CD4-positive, alpha-beta T cell treated with Interleukin-4 for 1 hour (primary cell): Measurements from ENCODE around the gene ALDH1B1.
"Not testable (repeated sequence)": the region's sequence is repeated elsewhere in the genome, so short reads cannot be mapped to it uniquely, and the experiment has no call there.

Experiments
- DNase-seq, 2 donors: peaks; one replicate each; pipeline ENCODE4 v3.0.0-alpha.2; 2020 to 2022

The ALDH1B1 gene

GRCh38 chr9:38387751-38388150, 4.8 kb upstream of the ALDH1B1 start:
- DNase-seq: no peak

GRCh38 chr9:38388283-38389223, 3.9 kb upstream of the ALDH1B1 start:
- no peak for DNase-seq

GRCh38 chr9:38389313-38389712, 3.2 kb upstream of the ALDH1B1 start:
- no peak for DNase-seq

DNA sequence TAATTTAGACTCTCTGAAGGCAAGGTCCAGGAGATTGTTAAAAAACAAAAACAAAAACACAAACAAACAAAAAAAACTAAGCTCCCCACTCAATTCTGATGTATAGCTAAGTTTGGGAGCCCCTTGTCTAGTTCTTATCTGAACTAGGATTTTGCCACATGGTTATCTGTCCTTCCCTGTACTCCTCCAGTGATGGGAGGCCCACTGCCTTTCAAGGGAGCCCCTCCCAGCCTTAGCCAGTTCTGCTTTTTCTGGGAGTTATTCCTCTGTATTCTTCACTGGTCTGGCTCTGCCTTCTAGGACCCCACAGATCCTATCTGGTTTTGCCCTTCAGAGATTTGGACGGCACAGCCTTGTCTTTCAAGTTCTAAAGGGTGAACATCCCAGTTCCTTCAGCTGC, 2.1 kb upstream of the ALDH1B1 start:
- no peak for DNase-seq

DNA sequence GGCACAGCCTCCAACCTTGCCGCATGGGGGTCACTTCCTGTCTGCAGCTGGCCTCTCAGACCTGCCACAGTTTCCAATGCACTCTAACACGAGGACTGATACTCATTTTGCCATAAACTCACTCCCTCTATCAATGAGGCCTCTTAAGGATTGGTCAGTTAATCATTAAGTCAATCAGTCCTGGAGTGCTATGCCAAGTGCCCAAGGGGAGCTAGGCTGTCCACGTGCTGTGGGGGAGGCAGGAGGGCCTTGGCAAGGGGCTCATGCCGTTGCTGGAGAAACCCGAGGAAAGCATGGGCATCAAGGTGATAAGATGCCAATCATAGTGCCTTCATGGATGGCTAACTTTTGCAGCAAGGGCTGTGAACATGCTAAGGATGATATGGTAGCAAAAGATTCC, 1.7 kb upstream of the ALDH1B1 start:
- no peak for DNase-seq

DNA sequence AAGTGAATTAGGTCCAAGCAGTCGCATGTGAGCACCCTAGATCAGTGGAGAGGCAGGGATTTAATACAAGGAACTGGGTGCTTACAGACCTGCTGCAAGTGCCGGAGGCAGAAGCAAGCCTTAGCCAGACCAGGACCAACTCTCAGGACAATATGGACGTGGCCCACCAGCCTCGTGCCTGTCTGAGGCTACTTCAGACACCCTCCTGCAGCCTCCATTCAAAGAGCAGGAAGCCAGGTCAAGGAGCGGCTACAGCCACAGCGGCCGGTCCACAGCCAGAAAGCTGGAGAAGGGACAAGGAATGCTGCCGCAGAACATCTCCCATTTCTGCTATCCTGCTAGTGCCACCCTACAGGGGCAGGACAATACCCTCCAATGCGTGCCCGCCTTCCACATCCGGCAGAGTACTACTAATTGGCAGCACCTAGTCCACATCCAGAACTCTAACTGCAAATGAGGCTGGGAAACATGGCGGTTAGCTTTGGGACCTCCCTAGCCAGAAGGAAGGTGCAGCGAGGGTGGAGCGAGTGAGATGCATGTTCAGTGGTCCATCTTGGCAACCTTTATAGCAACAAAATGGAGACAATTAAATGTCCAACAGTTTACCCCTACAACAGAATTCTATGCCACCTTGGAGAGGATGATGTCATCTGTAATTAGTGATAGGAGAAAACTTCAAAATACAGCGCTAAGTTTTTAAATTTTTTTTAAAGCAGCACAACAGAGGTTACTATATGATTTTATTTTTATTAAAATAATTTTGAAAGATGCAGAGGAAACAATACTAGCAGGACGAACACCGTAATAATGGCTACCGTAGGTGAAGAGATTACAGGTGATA, 1.0 kb upstream of the ALDH1B1 start:
- DNase-seq: no peak

- DNase-seq: no peak
These were observed 760 bp downstream of the ALDH1B1 start for GRCh38 chr9:38393128-38393796.

- no peak for DNase-seq
These were observed 1.9 kb downstream of the ALDH1B1 start for GRCh38 chr9:38394416-38394815.

GRCh38 chr9:38395653-38396370, 3.3 kb downstream of the ALDH1B1 start:
- DNase-seq: no peak

- DNase-seq: no peak
These were observed 3.8 kb downstream of the ALDH1B1 start for GRCh38 chr9:38396371-38396671.

DNA sequence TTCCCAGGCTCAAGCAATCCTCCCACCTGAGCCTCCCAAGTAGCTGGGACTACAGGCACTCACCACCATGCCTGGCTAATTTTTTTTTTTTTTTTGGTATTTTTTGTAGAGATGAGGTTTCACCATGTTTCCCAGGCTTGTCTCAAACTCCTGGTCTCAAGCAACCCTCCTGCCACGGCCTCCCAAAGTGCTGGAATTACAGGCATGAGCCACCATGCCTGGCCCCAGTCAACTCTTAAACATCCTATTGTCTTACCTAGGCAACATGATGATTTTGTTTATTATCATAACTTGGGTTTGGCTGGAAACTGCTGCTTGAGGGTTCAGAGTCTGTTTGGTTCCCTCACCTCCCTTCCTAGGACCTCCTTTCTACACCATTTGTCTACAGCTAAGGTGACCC, 6.7 kb downstream of the ALDH1B1 start:
- not testable (repeated sequence) for DNase-seq

GRCh38 chr9:38401994-38402393, 9.5 kb downstream of the ALDH1B1 start:
- DNase-seq: no peak

DNA sequence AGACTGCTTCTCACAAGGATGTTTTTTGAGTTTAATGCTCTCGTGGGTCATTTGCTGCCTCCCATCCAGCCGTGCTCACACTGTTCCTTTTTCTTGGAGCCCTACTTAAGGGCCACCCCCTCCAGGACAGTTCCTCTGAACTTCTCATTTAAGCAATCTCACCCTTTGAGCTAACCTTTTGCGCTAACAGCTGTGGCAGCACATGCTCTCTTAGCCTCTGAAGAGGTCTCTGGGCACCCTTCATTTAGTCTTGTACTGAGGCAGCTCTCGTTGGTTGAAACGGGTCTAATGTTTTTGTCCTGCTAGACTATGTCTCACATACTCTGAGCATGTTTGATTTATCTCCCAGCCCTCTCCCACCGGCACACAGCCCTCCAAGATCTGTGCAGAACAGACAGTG, 11.8 kb downstream of the ALDH1B1 start:
- DNase-seq: no peak

DNA sequence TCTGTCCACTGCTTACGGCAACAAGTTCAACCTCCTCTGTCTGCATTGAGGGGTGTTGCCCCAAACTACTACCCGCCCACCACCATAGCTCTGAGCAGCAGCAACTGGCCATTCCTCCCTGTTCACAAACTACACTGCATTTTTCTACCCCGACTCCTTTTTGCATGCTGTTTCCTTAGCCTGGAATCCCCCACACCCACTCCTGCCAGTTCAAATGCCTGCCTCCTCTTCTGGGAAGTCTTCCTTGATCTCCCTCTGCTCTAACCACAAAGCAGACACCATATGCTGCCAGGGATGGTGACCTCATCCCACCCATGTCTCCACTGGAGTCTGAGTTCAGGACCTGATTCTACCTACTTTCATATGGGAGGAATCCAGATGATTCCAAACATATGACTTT, 13.3 kb downstream of the ALDH1B1 start:
- DNase-seq: no peak

DNA sequence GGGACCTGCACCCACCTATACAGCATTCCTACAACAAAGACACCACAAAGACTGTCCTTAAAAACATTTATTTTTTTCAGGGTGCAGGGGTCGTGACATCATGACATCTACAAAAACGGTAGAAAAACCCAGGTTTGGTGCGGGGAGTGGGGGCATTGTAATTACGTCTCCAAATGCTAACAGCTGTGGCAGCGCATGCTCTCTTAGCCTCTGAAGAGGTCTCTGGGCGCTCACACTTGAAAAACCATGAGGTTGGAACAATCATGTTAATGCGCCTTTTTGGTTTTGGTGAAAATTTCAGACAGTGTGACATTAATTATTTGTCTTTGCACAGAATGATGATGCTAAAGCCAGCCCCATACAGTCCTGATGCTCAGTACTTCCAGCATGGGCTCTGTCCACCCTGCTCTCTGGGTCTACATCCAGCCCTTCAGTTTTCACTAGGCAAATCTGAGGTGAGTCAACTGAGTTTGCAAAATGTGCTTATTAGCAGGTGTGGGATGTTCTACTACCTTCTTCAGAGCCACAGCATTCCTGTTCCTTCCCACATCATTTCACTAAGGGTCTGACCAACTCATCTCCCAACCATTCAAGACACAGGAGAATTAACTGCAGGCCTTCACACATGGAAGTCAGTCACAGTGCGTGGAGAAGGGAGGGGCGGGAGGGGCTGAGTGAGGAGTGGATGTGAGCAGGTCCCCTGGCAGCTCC, 14.1 kb downstream of the ALDH1B1 start:
- no peak for DNase-seq

GRCh38 chr9:38408719-38409118, 16.2 kb downstream of the ALDH1B1 start:
- DNase-seq: no peak

DNA sequence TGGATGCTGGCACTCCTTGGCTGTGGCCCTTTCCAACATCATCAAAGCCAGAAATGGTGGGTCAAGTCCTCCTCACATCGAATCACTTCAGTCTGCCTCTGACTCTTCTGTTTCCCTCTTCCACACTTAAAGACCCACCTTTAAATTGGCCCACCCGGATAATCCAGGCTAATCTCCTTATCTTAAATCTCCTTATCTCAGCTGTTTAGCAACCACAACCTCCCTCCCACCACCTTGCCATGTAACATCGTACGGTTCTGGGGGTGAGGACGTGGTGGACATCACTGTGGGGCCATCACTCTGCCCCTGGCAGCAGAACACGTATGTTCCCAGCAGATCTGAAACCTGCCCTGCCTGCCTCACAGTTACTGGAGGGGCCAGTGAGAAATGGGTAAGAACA, 20.2 kb downstream of the ALDH1B1 start:
- DNase-seq: no peak

GRCh38 chr9:38413283-38413682, 20.8 kb downstream of the ALDH1B1 start:
- no peak for DNase-seq

- DNase-seq: no peak
These were observed 21.7 kb downstream of the ALDH1B1 start for GRCh38 chr9:38414040-38414723.

- no peak for DNase-seq
These were observed 23.4 kb downstream of the ALDH1B1 start for GRCh38 chr9:38415856-38416255.

DNA sequence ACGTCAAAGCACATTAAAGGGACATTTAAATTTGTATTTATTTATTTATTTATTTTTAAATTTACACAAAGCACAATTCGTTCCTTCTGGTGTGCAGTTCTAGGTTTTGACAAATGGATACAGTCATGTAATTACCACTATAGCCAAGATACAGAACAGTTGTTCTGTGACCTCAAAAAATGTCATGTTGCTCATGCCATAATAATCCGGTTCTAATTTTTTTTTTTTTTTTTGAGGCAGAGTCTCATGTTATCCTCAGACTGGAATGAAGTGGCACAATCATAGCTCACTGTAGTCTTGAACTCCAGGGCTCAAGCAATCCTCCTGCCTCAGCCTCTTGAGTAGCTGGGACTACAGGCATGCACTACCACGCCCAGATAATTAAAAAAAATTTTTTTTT, 24.0 kb downstream of the ALDH1B1 start:
- DNase-seq: no peak
